Activated CD8-positive, alpha-beta memory T cell treated with anti-CD3 and anti-CD28 coated beads for 24 hours (primary cell): Measurements from ENCODE around the gene CYP20A1.
"Not testable (repeated sequence)": the region's sequence is repeated elsewhere in the genome, so short reads cannot be mapped to it uniquely, and the experiment has no call there.

Experiments
- DNase-seq: peaks from one replicate; pipeline ENCODE4 v3.0.0-alpha.2; 2020

CYP20A1 gene

GRCh38 chr2:203286532-203286931 lies 47.7 kb downstream of the CYP20A1 start:
- no peak for DNase-seq

GRCh38 chr2:203301667-203302066 lies 62.8 kb downstream of the CYP20A1 start:
- no peak for DNase-seq

GRCh38 chr2:203302586-203302985 lies 63.8 kb downstream of the CYP20A1 start:
- DNase-seq = not testable (repeated sequence)

- no peak for DNase-seq
Observed at GRCh38 chr2:203310688-203311436, 72.0 kb downstream of the CYP20A1 start.

GRCh38 chr2:203326356-203326755 lies 87.5 kb downstream of the CYP20A1 start:
- DNase-seq = no peak

- no peak for DNase-seq
Observed at GRCh38 chr2:203327582-203327900, 88.7 kb downstream of the CYP20A1 start.

- peak; percentile 86 for DNase-seq
Observed at GRCh38 chr2:203327901-203328759, 89.3 kb downstream of the CYP20A1 start, which contains the start of gene ABI2. TSS of gene ABI2 (plus strand) at chr2:203328394. CDS start at chr2:203328515, 121 bp downstream.

GRCh38 chr2:203328760-203329540 lies 90.1 kb downstream of the CYP20A1 start:
- DNase-seq = peak; percentile 76

- no peak for DNase-seq
Observed at GRCh38 chr2:203330434-203330833, 91.6 kb downstream of the CYP20A1 start.

- DNase-seq = no peak
Observed at GRCh38 chr2:203338322-203338721, 99.5 kb downstream of the CYP20A1 start.

- no peak for DNase-seq
Observed at GRCh38 chr2:203340791-203341487, 102.1 kb downstream of the CYP20A1 start.

- DNase-seq = no peak
Observed at GRCh38 chr2:203341741-203342310, 103.0 kb downstream of the CYP20A1 start.

- not testable (repeated sequence) for DNase-seq
Observed at GRCh38 chr2:203342374-203342773, 103.6 kb downstream of the CYP20A1 start.

GRCh38 chr2:203344667-203345066 lies 105.8 kb downstream of the CYP20A1 start:
- no peak for DNase-seq

- DNase-seq = no peak
Observed at GRCh38 chr2:203346612-203347011, 107.8 kb downstream of the CYP20A1 start.

- DNase-seq = no peak
Observed at GRCh38 chr2:203347375-203347774, 108.6 kb downstream of the CYP20A1 start.

- DNase-seq = no peak
Observed at GRCh38 chr2:203352604-203353255, 113.9 kb downstream of the CYP20A1 start.

GRCh38 chr2:203354966-203355365 lies 116.1 kb downstream of the CYP20A1 start:
- DNase-seq = no peak
